Measurements from ENCODE around the gene HSD17B10. TPM values are rescaled to one million over a fixed set of nuclear protein-coding genes. Genes with fewer than 3 reads are reported as not detected.

HSD17B10 gene
- 88.4 and 94.7 TPM in 2 replicates for total RNA-seq

DNA sequence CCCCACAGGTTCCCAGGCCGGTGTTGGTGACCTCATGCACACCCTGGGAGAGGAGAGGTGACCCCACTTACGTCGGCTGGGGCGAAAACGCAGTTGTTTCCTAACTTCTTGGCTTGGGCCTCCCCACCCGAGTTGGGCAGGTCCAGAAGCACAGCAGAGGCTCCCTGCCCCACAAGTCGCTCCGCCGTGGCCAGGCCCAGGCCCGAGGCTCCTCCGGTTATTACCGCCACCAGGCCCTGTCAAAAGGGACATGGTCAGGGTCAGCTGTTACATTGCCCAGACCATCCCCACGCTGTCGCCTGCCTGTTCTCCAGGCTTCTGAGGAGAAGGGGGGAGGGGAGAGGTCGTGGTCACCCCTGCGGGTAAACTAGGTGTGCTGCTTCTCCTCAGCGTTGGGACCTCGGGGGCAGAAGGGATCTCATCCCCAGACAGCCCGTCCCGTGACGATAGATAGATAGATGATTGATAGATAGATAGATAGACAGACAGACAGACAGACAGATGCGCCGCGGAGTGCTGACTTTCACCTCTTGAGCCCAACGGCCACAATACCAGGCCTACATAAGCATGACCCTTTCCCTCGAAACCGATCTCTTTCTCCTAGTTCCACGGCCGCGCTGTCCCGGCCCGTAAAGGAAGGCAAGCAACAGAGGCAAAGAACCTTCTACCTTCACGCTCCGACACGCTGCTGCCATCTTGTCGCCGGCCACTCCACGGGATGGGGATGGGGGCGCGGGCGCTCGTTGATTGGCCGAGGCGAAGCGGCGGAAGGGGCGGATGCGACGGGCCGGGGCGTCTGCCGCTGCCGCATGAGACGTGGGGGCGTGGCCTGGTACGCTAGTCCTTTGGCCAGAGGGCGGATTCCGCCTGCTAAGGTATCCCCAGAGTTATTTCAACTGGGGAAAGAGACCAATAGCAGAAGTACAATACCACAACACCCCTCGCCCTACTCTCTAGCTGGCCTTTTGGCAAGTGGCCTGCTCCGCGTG, at the start of gene HSD17B10:
Gene HSD17B10, minus strand, starts transcription at position 720 of the 989 bp plus-strand sequence. Its CDS starts 25 bp downstream, at position 695.

DNA sequence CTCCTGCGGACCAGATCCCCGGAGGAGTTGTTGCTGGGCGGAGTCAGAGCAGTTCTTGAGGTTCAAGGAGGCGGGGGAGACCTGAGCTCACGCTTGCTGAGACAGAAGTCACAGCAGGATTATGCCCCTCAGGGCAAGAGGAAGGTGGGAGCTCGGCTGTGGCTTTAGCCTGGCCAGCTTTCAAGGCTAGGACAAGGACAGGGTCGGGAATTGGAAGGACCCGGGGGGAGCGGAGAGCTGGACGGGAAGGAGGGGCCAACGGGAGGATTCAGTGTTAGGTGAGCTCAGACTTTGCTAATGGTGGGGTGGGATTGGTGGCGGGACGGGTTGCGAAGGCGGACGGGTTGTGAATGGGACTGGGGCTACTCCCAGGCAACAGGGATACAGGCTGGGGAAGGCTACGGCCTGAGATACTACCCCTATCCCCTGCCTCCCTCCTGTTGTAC, 11.3 kb downstream of the HSD17B10 start, which contains the start of gene RIBC1:
Gene RIBC1, plus strand, starts transcription at position 13 of the 446 bp plus-strand sequence. CDS start 3,404 bp downstream, outside the sequence.

DNA sequence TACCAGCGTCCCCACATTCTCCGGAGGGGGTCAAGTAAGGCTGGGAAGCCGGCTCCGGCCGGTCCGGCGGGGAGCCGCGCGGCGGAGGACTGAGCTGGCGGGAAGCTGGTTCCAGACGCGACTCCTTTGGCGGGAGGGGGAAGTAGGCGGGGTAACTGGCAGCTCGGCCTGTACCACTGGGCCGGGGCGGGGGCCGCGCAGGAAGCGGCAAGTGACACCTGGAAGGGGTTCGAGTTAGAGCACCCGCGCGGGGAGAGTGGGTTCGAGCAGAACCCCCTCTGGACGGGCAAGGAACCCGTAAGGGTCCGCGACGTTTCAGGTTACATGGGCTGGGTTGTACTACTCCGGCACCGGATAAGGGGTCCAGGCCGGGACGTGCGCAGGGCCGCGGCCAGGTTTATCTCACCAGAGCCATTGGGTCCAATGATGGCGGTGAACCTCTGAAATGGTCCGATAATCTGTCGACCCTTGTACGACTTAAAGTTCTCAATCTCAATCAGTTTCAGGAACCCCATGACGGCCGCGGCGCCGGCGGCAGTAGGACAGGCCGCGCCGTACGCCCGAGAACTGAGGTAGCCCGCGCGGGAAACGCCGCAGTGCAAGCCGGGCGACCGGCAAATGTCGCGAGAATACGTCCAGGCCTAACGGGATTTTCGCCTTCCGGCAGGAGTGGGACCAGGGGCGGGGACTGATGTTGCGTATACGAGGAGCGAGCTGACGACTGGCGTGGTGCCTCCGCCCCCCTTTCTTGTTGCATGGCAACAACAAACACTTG, 11.9 kb downstream of the HSD17B10 start, which contains the start of gene SMC1A:
Gene SMC1A, minus strand, starts transcription at position 569 of the 775 bp plus-strand sequence. Its CDS starts 54 bp downstream, at position 515.

Other genes starting within 250 kb of the HSD17B10 start
- gene KDM5C, start 209.2 kb downstream of the HSD17B10 start, total RNA-seq = 107 and 135 TPM in 2 replicates
- 8.3 and 12.9 TPM in 2 replicates for gene IQSEC2, start 152.8 kb downstream of the HSD17B10 start, total RNA-seq
- 18.8 and 61.1 TPM in 2 replicates for gene SMC1A, start 11.7 kb downstream of the HSD17B10 start, total RNA-seq
- 0.33 and 2.3 TPM in 2 replicates for gene RIBC1, start 11.5 kb downstream of the HSD17B10 start, total RNA-seq

All from mesangial cell (primary cell).